ENCODE results near the gene CCDC74B.
A peak's percentile ranks its signal among the peaks of the same experiment; 100 is the strongest.
"Not testable (repeated sequence)": the region's sequence is repeated elsewhere in the genome, so short reads cannot be mapped to it uniquely, and the experiment has no call there.

CCDC74B gene

DNA sequence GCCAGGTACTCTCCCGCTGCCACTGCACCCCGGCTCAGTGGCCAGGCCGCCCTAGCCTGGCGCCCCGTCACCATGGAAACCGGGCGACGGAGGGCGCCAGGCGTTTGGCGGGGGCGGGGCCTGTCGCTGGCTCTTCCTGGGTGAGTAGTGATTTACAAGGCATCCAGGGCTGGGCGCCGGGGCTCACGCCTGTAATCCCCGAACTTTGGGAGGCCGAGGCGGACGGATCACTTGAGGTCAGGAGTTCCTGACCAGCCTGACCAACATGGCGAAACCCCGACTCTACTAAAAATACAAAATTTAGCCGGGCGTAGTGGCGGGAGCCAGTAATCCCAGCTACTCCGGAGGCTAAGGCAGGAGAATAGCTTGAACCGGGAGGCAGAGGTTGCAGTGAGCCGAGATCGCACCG lies at the start of gene CCDC74B:
TSS of gene CCDC74B (minus strand) at position 107 of the 409 bp plus-strand sequence. CDS start 116 bp downstream, outside the sequence.
- DNase-seq = peak; percentile 78

GRCh38 chr2:130193824-130194223 lies 48.9 kb upstream of the CCDC74B start:
- not testable (repeated sequence) for DNase-seq

DNA sequence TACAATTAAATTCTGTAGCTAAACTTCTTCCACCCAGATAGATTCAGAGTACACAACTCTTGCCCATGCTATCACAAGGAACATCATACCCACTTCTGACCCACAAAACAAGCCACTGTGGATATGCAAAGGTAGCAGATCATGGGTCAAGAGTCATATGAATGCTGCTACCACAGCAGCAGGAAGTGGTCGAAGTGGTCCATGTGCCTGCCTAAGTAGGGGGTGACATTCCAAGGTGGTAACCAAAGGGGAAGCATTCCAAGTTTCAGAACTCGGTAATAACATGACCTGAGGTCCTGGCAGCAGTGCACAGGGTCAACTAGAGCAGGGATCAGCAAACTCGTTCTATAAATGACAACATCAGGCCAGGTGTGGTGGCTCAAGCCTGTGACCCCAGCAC lies 47.5 kb upstream of the CCDC74B start:
- DNase-seq = not testable (repeated sequence)

DNA sequence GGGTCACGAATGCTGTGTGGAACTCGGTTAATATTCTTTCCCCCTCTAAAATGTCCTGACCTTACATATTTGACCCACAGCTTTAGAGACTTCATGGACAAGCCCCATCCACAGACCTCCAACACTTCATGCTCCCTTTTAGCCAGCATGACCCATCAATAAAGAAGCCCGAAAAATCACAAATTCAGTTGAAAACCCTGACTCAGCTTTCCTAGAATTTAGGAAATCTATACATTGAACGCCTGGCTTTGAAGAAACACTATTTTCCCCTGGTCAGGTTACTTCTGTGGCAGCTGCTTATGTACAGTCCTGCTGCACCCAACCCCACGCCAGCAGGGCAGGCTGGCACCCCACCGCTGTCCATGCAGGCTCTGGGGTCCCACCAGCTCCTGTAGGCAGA lies 46.4 kb upstream of the CCDC74B start:
- DNase-seq = not testable (repeated sequence)

GRCh38 chr2:130190237-130190636 lies 45.3 kb upstream of the CCDC74B start:
- DNase-seq = no peak

DNA sequence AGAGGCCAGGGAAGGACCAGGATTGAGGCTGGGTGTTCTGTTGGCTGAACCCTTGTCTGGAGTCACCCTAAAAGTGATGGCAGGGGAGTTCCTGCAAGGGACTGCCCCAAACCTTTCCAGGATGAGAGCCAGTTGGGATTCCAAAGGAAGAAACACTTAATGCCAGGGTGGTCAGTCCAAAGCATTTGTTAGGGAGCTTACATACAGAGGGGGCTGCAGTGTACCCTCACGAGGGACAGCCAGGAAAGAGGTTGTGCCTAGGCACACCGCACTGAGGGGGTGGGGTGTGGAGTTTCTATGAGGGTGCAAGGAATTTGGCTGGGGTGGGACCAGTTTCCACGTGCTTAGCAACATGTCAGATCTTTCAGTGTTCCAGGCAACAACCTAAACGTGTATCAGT lies 44.0 kb upstream of the CCDC74B start:
- not testable (repeated sequence) for DNase-seq

DNA sequence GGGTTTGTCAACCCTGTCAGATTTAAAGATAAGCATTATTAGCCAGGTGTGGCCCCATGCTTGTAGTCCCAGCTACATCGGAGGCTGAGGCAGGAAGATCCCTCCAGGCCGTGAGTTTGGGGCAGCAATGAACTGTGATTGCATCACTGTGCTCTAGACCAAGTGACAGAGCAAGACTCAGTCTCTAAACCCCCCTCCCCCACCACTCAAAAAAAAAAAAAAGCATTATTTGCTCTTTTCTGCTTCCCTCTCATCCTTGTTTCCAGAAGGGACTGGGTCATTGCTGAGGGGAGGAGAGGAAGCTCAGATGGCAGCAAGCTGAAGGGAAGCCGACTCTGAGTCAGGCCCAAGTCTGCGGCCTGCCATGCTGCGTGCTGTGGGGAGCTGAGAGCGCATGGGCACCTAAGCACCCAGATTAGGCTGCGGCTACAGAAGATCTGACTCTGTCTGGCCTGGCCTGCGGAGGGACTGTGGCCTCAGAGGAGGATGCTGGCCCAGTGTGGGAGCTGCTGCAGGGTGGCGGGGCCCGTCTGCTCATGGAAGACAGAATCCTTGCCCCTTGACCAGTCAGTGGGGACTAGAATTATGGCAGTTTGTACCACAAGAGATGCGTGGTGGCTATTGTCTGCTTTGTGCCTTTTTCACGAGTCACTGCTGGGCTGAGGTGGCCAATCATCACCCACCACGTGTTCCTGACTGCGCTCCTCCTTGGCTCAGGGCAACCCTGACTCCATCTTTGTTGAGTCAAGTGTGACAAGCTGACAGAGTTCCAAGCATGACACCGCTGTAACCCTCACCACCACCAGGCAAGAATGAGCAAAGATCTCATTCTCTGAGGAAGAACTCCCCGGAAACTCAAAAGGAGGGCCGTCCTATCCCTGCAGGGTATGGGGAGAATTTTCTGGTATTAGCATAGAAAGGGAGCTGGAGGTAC lies 43.2 kb upstream of the CCDC74B start:
- DNase-seq = not testable (repeated sequence)

- no peak for DNase-seq
Observed at GRCh38 chr2:130187268-130187667, 42.4 kb upstream of the CCDC74B start.

- DNase-seq = no peak
Observed at GRCh38 chr2:130186391-130186790, 41.5 kb upstream of the CCDC74B start.

DNA sequence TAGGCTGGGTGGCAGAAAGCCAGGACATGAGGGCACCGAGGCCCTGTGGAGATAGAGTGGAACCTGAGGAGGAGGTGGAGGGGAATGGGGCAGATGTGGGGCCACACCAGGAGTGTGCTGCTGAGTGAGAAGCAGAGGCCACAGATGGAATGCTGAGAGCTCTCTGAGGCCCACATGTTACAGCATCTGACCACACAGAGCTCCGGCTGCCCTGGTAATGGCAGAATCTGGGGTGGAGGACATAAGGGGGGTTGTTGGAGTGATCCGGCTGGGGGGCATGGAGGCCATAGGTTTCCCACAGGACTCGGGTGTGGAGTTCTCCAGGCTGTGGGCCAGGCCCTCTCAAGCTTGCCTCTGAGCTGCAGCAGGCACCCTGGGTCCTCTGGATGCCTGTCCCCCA lies 41.0 kb upstream of the CCDC74B start:
- DNase-seq = no peak

DNA sequence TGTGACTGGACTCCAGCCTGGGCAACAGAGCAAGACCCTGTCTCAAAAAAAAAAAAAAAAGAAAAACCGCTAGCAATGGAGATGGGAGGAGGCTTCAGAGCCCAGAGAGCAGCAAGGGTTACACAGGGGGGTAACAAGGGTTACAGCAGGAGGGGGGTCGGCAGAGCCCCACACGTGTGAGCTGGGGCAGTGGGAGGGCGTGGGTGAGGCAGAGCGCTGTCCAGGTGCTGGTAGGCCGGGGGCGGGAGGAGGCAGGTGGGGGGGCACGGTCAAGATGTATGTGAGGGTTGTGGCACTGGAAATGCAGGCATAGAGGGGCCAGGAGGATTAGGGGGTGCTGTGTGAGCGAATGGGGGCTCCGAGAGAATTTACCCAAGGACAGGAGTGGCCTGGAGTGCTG lies 40.5 kb upstream of the CCDC74B start:
- no peak for DNase-seq

GRCh38 chr2:130183512-130184373 lies 38.8 kb upstream of the CCDC74B start:
- peak; percentile 69 for DNase-seq

DNA sequence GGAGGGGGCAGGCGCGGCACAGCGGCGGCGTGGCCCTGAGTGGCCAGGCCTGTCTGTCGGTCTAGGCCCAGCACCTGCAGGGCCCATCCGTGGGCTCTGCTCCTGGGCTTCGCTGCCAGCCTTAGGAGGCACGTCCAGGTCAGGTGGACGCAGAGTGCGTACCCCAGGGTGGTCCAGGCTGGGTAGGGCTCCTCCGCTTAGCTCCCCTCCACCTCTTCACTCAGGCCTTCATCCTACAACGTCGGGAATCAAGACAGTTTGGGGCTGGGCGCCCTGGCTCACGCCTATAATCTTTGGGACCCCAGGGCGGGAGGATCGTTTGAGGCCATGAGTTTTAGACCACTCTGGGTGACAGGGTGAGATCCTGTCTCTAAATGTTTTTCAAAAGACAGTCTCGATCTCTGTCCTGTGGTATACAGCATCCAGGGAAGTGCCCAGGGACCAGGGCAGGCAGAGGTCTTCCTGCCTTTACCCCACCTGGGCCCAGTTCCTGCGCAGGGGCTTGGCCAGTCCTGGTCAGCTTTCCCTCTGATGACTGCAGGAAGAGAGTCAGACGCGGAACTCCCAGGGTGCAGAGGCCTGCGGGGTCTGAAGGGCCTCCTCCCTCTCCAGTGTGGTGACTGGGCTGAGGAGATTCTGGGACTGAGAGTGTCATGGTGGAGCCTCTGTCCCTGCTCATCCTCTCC lies 38.1 kb upstream of the CCDC74B start:
- peak; percentile 37 for DNase-seq

DNA sequence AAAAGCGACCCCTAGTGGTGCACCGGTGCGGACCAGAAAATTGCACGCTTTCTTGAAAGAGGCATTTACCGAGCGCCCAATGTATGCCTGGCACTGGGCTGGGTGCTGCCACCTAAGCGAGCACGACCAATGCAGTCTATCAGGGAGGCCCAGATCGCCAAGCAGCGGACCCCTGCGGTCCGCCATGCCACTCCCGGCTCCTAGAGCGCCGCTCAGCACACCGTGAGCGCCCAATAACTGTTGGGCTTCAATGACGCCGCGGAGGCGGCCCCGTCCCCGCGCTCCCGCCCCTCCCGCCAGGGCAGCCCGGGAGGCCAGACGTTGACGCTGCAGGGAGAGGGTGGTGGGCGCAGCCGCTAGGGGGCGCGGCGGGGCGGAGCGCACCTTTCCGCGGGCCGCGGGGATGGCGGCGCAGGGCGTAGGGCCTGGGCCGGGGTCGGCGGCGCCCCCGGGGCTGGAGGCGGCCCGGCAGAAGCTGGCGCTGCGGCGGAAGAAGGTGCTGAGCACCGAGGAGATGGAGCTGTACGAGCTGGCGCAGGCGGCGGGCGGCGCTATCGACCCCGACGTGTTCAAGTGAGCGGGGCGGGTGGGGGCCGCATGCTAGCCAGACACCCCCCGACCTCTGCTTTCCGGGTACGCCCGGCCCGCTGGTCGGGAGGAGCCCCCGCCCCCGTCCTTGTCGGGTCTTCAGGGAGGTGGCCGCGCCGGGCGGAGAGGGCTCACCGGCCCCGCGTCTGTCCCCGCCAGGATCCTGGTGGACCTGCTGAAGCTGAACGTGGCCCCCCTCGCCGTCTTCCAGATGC lies 37.2 kb upstream of the CCDC74B start, which contains the start of gene MZT2B:
TSS of gene MZT2B (plus strand) at position 383 of the 803 bp plus-strand sequence. CDS start at position 404, 21 bp downstream.
- peak; percentile 94 for DNase-seq

DNA sequence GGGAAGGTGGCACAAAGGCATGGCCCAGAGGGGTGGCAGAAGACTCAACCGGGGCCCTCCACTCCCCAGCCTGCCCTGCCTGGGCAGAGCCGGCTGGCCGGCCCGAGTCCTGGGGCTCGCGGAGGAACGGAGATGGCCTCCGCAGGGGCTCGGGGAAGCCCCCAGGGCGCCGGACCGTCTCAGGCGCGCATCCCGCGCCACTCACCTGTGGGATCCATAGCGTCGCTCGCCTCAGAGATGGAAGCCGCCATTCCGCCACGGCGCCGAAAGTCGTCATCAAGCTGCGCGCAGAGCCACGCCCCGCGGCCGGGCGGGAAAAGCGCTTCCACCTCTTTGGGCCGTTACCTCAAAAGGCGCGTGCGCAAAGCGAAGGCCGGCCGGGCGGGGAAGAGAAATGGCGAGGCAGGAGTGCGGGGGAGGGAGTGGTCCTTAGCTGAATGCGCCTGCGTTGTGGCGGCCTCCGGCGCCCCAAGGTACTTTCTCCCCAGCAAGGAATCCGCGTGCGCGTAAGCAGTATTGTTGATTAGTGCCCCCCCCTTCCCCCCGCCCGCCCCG lies 36.5 kb upstream of the CCDC74B start, which contains the start of gene SMPD4:
TSS of gene SMPD4 (minus strand) at position 278 of the 555 bp plus-strand sequence. CDS start 5,010 bp downstream, outside the sequence.
- peak; percentile 97 for DNase-seq

GRCh38 chr2:130180404-130181324 lies 35.8 kb upstream of the CCDC74B start:
- peak; percentile 45 for DNase-seq

DNA sequence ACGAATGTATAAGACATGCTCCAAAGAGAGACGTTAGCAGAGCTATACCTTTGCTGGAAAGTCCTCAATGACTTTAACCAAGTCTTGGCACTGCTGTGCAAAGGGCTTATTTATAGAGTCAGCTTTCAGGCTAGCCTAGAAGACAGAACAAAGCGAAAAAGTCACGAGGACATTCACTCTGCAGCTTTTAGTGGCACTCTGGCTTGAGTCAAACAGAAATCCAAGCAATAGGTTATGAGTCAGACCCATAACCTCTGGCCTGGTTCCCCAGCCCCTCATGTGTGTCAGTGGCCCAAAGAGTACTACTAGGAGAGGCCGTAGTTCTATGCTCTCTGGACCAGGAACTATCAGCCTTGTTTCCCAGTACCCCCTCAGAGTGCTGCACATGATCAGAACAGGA lies 30.0 kb upstream of the CCDC74B start:
- not testable (repeated sequence) for DNase-seq

DNA sequence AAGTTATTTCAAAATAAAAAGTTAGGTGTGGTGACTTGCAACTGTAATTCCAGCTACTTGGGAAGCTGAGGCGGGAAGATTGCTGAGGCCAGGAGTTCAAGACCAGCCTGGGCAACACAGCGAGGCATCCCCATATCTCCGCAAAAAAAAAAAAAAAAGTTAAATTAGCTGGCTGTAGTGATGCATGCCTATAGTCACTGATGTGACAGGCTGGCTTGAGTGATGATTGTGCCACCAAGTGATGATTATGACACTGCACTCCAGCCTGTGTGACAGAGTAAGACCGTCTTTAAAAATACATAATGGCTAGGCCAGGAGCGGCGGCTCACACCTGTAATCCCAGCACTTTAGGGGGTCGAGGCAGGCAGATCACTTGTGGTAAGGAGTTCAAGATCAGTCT lies 25.0 kb upstream of the CCDC74B start:
- no peak for DNase-seq

GRCh38 chr2:130169163-130169562 lies 24.3 kb upstream of the CCDC74B start:
- not testable (repeated sequence) for DNase-seq

DNA sequence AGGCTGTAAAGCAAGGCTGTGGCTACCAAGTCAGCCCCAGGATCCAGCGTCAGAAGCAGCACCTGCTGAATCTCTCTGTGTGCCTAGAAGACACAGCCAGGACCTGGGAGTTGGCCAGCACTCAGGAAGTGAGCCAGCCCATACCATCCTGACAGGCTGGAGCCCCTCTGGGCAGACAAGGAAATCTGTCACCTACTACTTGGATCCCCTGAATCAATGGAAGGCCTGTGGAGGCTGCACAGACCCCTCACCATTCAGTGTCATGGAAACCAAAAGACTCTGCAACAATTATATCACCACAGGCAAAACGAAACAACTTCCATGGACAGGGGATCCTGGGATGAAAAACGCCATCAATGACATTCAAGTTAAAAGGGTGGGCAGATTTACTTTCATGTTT lies 21.7 kb upstream of the CCDC74B start:
- DNase-seq = not testable (repeated sequence)

Measured in NCI-H82 (cell line).